KOPT-K1 (cell line): Measurements from ENCODE around the gene WWOX.

Source experiments
- H3K27ac ChIP-seq: fragments of 200-600 bp; sonication (generic); 2 replicates; pipeline ENCODE4 v1.5.1; 2016; ENCODE audit warnings: antibody characterized with exemption, mild to moderate bottlenecking, low read depth, low read length; ENCODE audit not compliant: poor library complexity, severe bottlenecking
- H3K36me3 ChIP-seq: fragments of 200-600 bp; sonication (generic); 2 replicates; pipeline ENCODE4 v1.5.1; 2017; ENCODE audit warnings: antibody characterized with exemption, mild to moderate bottlenecking, low read length, moderate library complexity; ENCODE audit not compliant: insufficient read depth
- H3K9me3 ChIP-seq: fragments of 200-600 bp; sonication (generic); 2 replicates; pipeline ENCODE4 v1.5.1; 2017; ENCODE audit warnings: antibody characterized with exemption, low read length, mild to moderate bottlenecking; ENCODE audit not compliant: insufficient read depth, poor library complexity, severe bottlenecking

WWOX gene

GRCh38 chr16:78385086-78385805 lies 285.8 kb downstream of the WWOX start:
- H3K36me3 ChIP-seq = no peaks in the 10 kb centered on the region; the same call in 1 of the 2 replicates
- no peaks in the 10 kb centered on the region for H3K9me3 ChIP-seq
- H3K27ac ChIP-seq = no peak overlapping the region

DNA sequence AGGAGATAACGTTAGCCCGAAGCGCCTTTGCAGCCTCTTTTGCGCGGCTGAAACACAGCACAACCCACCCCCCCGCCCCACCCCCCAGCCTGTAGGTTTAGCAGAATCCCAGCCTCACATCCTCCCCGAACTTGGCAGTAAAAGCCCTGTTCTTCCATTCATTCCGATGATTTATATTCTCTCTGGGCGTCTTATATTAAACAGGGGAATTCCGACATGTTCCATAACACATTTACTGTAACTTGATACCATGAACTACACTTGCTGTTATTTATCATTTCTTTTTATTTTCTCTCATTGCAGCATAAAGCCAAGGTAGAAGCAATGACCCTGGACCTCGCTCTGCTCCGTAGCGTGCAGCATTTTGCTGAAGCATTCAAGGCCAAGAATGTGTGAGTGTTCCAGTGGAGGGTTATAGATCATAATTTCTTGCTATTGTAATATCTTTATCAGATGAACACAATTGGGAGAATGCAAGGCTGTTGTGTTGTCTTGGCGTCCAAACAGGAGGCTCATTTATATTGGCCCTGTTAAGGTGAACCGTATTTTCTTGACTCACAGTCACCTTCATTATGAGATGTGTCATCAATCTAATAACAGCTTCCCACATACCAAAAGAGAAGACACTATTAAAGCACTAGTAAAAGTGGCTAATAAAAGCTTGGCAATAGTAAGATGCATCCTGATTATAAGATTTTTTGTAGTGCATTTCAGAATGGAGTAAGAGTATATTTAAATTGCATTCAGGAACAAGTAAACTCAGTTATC lies 287.3 kb downstream of the WWOX start:
- Histone ChIP-seq H3K27ac (no peak overlapping the region), H3K9me3 (peaks cover 4% of the 10 kb centered on the region), H3K36me3 (no peaks in the 10 kb centered on the region; the same call in 1 of the 2 replicates)

DNA sequence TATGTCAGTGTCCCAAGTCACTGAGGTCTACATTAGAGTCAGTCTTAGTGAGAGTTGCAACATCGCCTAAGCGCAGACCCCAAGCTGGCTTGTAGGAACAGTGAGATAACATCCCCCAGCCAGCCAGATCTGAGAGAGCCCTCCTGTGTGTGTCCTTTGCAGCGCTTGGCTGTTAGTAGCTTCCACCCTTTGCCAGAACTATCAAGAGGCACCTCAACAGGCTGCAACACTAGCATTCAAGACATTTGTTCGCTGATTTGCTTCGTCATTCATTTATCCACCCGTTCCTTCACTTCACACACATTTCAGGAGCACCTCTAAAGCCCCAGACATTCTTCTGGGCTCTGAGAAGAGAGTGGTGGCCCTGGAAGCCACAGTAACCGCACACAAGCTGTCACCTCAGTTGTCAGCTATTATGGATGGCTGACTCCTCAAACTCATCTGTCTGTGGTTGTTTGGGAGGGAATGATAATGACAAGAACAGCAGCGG lies 289.6 kb downstream of the WWOX start:
- Histone ChIP-seq H3K36me3 (no peaks in the 10 kb centered on the region; the same call in 1 of the 2 replicates), H3K9me3 (peaks cover 18% of the 10 kb centered on the region), H3K27ac (no peak overlapping the region)

DNA sequence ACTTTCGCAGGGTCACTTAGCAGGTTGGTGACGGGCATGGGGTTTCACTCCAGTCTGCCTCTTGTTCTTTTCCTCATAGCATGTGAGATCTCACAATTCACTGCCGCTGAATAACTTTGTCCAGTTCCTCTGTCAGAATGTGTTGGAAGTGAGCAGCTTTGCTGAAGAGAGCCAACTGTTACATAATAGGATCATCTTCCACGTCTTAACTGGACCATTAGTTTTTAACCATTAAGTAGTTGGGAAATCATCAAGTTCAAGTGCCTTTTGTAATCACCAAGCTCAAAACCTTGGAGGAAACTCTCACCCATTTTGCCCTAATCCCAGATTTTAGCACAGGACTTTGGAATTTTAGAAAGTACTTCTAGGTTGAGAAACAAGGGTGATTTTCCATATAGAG lies 290.6 kb downstream of the WWOX start:
- Histone ChIP-seq H3K36me3 (no peaks in the 10 kb centered on the region; the same call in 1 of the 2 replicates), H3K27ac (no peak overlapping the region), H3K9me3 (peaks cover 18% of the 10 kb centered on the region)

DNA sequence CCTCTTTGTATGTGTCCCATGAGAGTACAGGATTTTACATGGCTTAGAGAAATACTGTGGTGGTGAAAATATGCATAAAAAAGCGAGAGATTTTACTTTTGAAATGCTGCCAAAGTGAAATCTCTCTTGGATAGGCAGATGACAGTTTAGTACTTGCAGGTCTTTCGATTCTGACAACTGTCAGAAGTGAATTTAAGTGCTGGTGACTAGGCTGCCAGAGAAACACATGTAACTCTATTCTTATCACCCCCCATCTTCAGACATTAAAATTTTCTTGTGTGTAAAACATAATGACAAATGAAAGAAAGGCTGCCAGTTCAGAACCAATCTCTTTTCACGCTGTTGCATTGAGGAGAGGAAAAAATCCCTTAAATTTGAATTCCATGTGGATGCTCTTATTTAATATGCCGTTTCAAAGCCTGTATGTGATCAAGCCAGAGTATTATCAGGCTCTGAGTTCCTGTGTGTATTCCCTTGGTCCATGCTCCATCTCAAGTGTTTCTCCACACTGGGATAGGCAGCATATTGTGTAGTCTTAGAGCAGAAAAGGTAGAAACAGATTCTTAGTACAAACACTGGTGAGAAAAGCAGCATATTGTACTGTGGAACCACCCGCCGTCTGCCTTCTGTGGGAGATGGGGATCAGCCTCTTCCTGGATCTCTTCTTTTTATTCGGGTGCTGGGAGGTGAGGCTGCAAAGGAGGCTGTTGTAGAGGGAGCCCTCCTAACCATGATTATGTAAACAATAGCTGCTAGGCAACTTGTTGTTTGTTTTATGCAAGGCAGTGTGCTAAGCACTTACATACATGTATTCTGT lies 291.3 kb downstream of the WWOX start:
- Histone ChIP-seq H3K27ac (no peak overlapping the region), H3K9me3 (peaks cover 18% of the 10 kb centered on the region), H3K36me3 (no peaks in the 10 kb centered on the region; the same call in 1 of the 2 replicates)

DNA sequence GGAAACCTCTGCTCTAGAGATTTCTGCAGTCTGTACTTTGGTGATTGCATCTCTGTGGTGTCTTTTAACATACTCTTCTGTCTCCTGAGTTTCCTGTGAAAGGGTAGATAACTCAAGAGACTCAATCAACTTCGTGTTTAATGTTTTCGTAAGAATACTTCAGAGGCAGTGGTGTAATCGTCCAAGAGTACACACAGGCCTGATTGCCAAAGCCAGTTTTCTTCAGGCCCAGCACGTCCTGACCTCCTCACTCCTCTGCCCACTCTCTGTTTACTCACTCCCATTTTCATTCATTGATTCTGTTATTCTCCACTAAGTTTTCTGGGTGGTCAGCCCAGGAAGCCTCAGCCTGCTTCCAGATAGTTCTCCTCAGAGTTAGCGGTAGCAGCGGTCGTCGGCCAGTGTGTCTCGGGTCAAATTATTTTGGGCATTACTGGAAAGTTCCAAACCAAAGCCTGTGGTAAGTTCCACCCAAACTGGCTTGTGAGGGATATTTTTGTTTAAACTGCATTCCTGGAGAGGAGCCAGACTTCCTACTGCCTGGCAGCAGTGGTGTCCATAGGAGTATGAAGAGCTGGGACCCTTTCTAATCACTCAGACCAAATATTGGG lies 293.2 kb downstream of the WWOX start:
- Histone ChIP-seq H3K36me3 (no peaks in the 10 kb centered on the region; the same call in 1 of the 2 replicates), H3K9me3 (peaks cover 18% of the 10 kb centered on the region), H3K27ac (no peak overlapping the region)

DNA sequence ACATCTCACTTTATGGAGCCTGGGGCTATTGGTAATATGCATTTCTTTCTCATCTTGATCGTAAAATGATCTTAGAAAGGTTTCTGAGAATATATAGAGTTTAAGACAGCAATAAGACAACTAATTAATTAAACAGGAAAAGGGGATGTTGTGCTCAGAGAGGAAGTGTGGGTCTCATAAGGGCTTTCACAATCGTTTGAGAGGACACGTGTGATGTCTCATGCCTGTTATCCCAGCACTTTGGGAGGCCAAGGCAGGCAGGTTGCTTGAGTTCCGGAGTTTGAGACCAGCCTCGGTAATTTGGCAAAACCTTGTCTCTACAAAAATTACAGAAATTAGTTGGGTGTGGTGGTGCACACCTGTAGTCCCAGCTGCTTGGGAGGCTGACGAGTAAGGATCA lies 295.6 kb downstream of the WWOX start:
- Histone ChIP-seq H3K36me3 (no peaks in the 10 kb centered on the region; the same call in 1 of the 2 replicates), H3K27ac (no peak overlapping the region), H3K9me3 (peaks cover 18% of the 10 kb centered on the region)

GRCh38 chr16:78396046-78396445 lies 296.6 kb downstream of the WWOX start:
- no peak overlapping the region for H3K27ac ChIP-seq
- no peaks in the 10 kb centered on the region for H3K36me3 ChIP-seq
- peaks cover 18% of the 10 kb centered on the region for H3K9me3 ChIP-seq

- no peaks in the 10 kb centered on the region for H3K36me3 ChIP-seq
- peaks cover 15% of the 10 kb centered on the region for H3K9me3 ChIP-seq
- H3K27ac ChIP-seq = no peak overlapping the region
Measured at GRCh38 chr16:78396673-78397072, 297.2 kb downstream of the WWOX start.

DNA sequence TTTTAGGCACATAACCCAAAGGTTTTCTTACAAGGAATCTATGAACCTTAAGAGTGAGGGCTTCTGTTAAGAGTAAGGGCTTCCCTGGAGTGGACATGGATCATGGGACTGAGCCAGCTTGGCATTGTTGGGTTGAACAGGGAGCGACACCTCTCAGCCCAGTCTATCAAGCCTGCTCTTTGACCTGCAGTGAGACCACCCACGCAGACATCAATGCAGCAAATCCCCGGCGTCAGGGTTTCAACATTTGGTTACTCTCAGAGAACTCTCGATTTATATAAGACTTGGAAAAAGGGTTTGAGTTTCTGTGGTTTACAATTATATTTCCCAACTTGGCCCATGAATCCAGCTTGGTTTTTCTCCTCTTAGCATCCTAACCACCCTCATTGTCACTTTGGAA lies 299.9 kb downstream of the WWOX start:
- Histone ChIP-seq H3K36me3 (no peaks in the 10 kb centered on the region), H3K27ac (no peak overlapping the region), H3K9me3 (no peaks in the 10 kb centered on the region)

- Histone ChIP-seq H3K36me3 (no peaks in the 10 kb centered on the region), H3K9me3 (peaks cover 4% of the 10 kb centered on the region), H3K27ac (no peak overlapping the region)
Measured at GRCh38 chr16:78402833-78403232, 303.4 kb downstream of the WWOX start.

DNA sequence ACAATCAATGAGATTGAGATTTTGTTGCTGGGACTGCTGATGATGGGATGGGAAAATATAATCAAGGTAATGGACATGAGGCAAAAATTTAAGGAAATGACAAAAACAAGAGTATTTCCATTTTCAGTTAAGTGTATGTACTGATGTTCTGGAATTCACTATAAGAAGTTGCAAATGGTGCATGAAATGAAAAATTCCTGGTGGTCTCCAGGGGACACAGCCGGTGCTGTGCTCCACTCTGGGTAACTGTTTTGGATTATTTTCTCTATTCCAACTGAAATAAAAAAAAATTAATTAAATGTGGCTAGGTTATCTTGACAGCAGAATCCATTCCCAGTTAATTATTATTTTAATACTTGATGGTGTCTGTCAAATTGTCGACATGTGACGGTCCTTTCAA lies 305.6 kb downstream of the WWOX start:
- H3K27ac ChIP-seq = no peak overlapping the region
- peaks cover 13% of the 10 kb centered on the region for H3K9me3 ChIP-seq
- no peaks in the 10 kb centered on the region for H3K36me3 ChIP-seq

DNA sequence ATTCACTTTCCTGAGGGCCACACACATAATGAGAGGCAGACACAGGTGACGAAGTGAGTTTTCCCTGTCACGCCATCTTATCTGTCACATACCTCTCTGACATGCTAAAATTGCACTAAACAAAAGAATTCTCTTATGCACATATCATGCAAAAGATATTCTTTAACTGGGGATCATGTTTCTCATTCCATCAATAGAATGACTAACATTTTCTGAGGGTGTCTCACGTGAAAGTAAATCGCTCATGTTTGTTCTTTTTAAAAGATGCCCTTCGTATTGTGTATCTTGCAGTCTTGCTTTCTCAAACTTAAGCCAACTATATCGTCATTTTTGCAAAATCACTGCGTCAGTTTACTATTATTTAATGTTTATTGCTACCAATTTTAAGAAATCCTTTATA lies 306.4 kb downstream of the WWOX start:
- Histone ChIP-seq H3K27ac (no peak overlapping the region), H3K9me3 (peaks cover 13% of the 10 kb centered on the region), H3K36me3 (no peaks in the 10 kb centered on the region)

DNA sequence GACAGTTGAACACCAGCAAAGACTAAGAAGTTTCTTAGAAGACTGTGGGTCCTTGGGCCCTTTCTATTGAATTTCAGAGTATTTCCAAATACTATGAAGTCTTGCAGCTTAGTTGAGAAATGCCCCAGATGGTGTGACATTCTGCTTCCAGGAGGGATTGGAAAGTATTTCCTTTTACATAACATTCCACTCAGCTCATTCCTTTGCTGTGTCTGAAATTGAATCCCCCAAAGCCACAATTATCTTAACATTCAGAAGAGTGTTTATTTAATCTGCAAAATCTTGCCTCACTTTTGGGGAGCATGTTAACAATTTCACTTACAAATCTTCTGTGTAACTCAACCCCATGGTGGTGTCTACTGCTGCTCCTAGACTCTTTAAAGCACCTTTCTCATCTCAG lies 307.7 kb downstream of the WWOX start:
- Histone ChIP-seq H3K9me3 (peaks cover 13% of the 10 kb centered on the region), H3K27ac (no peak overlapping the region), H3K36me3 (no peaks in the 10 kb centered on the region)
